GM23338 (cell line): Measurements from ENCODE around the gene OLFM1. TPM values are rescaled to one million over a fixed set of nuclear protein-coding genes. Genes with fewer than 3 reads are reported as not detected.

Experiments
- ATAC-seq: fragments of 200-7000 bp; cut with Tn5 transposase; 3 replicates; pipeline ENCODE4 v1.9.1; 2020
- DNase-seq: peaks from one replicate; pipeline ENCODE4 v3.0.0-alpha.2; 2015; ENCODE audit warnings: low spot score
- H2AFZ ChIP-seq: fragments of 200-600 bp; sonication (generic); 2 replicates; pipeline ENCODE4 v1.8.0; 2016; ENCODE audit warnings: antibody characterized with exemption, mild to moderate bottlenecking, moderate library complexity
- H3F3A ChIP-seq: fragments of 200-600 bp; sonication (generic); replicated peaks from 2 replicates; pipeline ENCODE4 v1.8.0; 2017; ENCODE audit warnings: antibody characterized with exemption, mixed run types, low read depth
- H3K27ac ChIP-seq: fragments of 200-600 bp; sonication (generic); 2 replicates; pipeline ENCODE4 v1.6.1; 2016; ENCODE audit warnings: low read depth
- H3K27me3 ChIP-seq: fragments of 200-600 bp; sonication (generic); 2 replicates; pipeline ENCODE4 v1.8.0; 2016; ENCODE audit warnings: mild to moderate bottlenecking, mixed run types, moderate library complexity; ENCODE audit not compliant: insufficient read depth
- H3K36me3 ChIP-seq: fragments of 200-600 bp; sonication (generic); 2 replicates; pipeline ENCODE4 v1.8.0; 2016; ENCODE audit warnings: mild to moderate bottlenecking; ENCODE audit not compliant: insufficient read depth
- H3K4me1 ChIP-seq: fragments of 200-600 bp; sonication (generic); 2 replicates; pipeline ENCODE4 v1.8.0; 2016; ENCODE audit warnings: mild to moderate bottlenecking, moderate library complexity; ENCODE audit not compliant: insufficient read depth
- H3K4me2 ChIP-seq: fragments of 200-600 bp; sonication (generic); 2 replicates; pipeline ENCODE4 v1.7.1; 2017; ENCODE audit warnings: mixed run types
- H3K4me3 ChIP-seq: fragments of 200-600 bp; sonication (generic); 2 replicates; pipeline ENCODE4 v1.6.1; 2016; ENCODE audit warnings: mixed run types
- H3K79me2 ChIP-seq: fragments of 200-600 bp; sonication (generic); replicated peaks from 2 replicates; pipeline ENCODE4 v1.8.0; 2017; ENCODE audit warnings: mild to moderate bottlenecking; ENCODE audit not compliant: insufficient read depth
- H3K9me2 ChIP-seq: fragments of 200-600 bp; sonication (generic); 2 replicates; pipeline ENCODE4 v1.8.0; 2017; ENCODE audit not compliant: insufficient read depth
- H4K20me1 ChIP-seq: fragments of 200-600 bp; sonication (generic); replicated peaks from 2 replicates; pipeline ENCODE4 v1.8.0; 2017; ENCODE audit warnings: mild to moderate bottlenecking; ENCODE audit not compliant: insufficient read depth
- H3K27ac Mint-ChIP-seq: 2 replicates; pipeline ENCODE4 v1.8.0; 2020; ENCODE audit warnings: inconsistent platforms, mild to moderate bottlenecking, moderate library complexity, mixed read lengths
- H3K27me3 Mint-ChIP-seq: 3 replicates; pipeline ENCODE4 v1.8.0; 2022; ENCODE audit warnings: low read depth, mild to moderate bottlenecking, moderate library complexity, mixed read lengths, inconsistent platforms; ENCODE audit not compliant: insufficient read depth, poor library complexity
- H3K36me3 Mint-ChIP-seq: 3 replicates; pipeline ENCODE4 v1.8.0; 2021; ENCODE audit warnings: low read depth, mild to moderate bottlenecking, inconsistent platforms, moderate library complexity, mixed read lengths
- H3K4me1 Mint-ChIP-seq: 3 replicates; pipeline ENCODE4 v1.8.0; 2020; ENCODE audit warnings: mild to moderate bottlenecking, inconsistent platforms, mixed read lengths
- H3K4me3 Mint-ChIP-seq: 3 replicates; pipeline ENCODE4 v1.8.0; 2021; ENCODE audit warnings: moderate library complexity, mild to moderate bottlenecking, inconsistent platforms, mixed read lengths
- H3K9me3 Mint-ChIP-seq: 3 replicates; pipeline ENCODE4 v1.8.0; 2020; ENCODE audit warnings: moderate library complexity, mild to moderate bottlenecking, inconsistent platforms, mixed read lengths
- REST ChIP-seq: IDR thresholded peaks from one replicate; pipeline ENCODE4 v1.6.1; 2018; ENCODE audit warnings: antibody characterized with exemption; ENCODE audit not compliant: unreplicated experiment
- ZNF462 ChIP-seq: fragments of 250-450 bp; sonication (Bioruptor Pico); IDR thresholded peaks from 2 replicates; pipeline ENCODE4 v1.5.0; 2020; ENCODE audit warnings: mild to moderate bottlenecking, moderate library complexity
- polyA plus RNA-seq: library from polyadenylated mRNA; unstranded; fragments of >200 nt; fragmentation: Nextera tagmentation; extraction: Ambion mirVana; gene quantifications from 2 replicates; pipeline ENCODE4 v1.2.1, GENCODE V29; 2016
- total RNA-seq: library from RNA; depleted of rRNA; stranded (reverse); fragments of >200 nt; shearing (Covaris generic); gene quantifications from 2 replicates; pipeline ENCODE4 v1.2.3, GENCODE V29; 2014

The OLFM1 gene
- total and polyA plus RNA-seq, 2 experiments from 2014 or later: 20.6 to 40.1 TPM

GRCh38 chr9:135076143-135076875 lies 11.2 kb upstream of the OLFM1 start:
- Histone ChIP-seq H3K4me1 (peaks cover 5% of the 10 kb centered on the region; the same call in 1 of the 2 replicates), H4K20me1 (peaks cover 6% of the 10 kb centered on the region), H3F3A (no peaks in the 10 kb centered on the region), H3K79me2 (no peaks in the 10 kb centered on the region), H3K27me3 (peaks cover 13% of the 10 kb centered on the region), H3K4me2 (peak overlapping the region; percentile 82), H2AFZ (no peak overlapping the region), H3K4me3 (peak overlapping the region; percentile 74), H3K9me2 (no peaks in the 10 kb centered on the region), H3K36me3 (no peaks in the 10 kb centered on the region), H3K27ac (no peak overlapping the region)
- DNase-seq (no peak), ATAC-seq (peak; percentile 19)
- Mint-ChIP-seq H3K9me3 (no peaks in the 10 kb centered on the region; the same call in 2 of the 3 replicates), H3K27ac (no peak overlapping the region), H3K36me3 (no peaks in the 10 kb centered on the region), H3K4me3 (peak overlapping the region; percentile 65), H3K4me1 (peaks cover 18% of the 10 kb centered on the region), H3K27me3 (peaks cover 22% of the 10 kb centered on the region)
- TF ChIP-seq REST (peak; percentile 16), ZNF462 (CRISPR knock-in tag) (no peak)
